Activated T-cell treated with anti-CD3 and anti-CD28 coated beads for 1 hour (primary cell): ENCODE data around the gene SCD5.

Experiments
- DNase-seq: peaks from one replicate; pipeline ENCODE4 v3.0.0-alpha.2; 2020; ENCODE audit warnings: low read depth

Gene SCD5

GRCh38 chr4:82726596-82726995 is 72.0 kb downstream of the SCD5 start:
- DNase-seq, result no peak

GRCh38 chr4:82721819-82722423 is 76.7 kb downstream of the SCD5 start:
- no peak for DNase-seq

GRCh38 chr4:82718162-82718940 is 80.2 kb downstream of the SCD5 start:
- DNase-seq, result no peak

GRCh38 chr4:82715731-82716617 is 82.6 kb downstream of the SCD5 start:
- DNase-seq, result no peak

- no peak for DNase-seq
These were observed 84.7 kb downstream of the SCD5 start for GRCh38 chr4:82713856-82714255.

- DNase-seq, result no peak
These were observed 86.0 kb downstream of the SCD5 start for GRCh38 chr4:82712561-82712960.

- no peak for DNase-seq
These were observed 87.3 kb downstream of the SCD5 start for GRCh38 chr4:82711158-82711785.

- DNase-seq, result no peak
These were observed 88.2 kb downstream of the SCD5 start for GRCh38 chr4:82710197-82710929.

- no peak for DNase-seq
These were observed 89.6 kb downstream of the SCD5 start for GRCh38 chr4:82708982-82709381.

- no peak for DNase-seq
These were observed 92.1 kb downstream of the SCD5 start for GRCh38 chr4:82706349-82707000.

GRCh38 chr4:82705928-82706300 is 92.7 kb downstream of the SCD5 start:
- no peak for DNase-seq

GRCh38 chr4:82705169-82705927 is 93.2 kb downstream of the SCD5 start:
- DNase-seq, result no peak

- no peak for DNase-seq
These were observed 94.4 kb downstream of the SCD5 start for GRCh38 chr4:82704156-82704555.

GRCh38 chr4:82698412-82698811 is 100.2 kb downstream of the SCD5 start:
- no peak for DNase-seq

- no peak for DNase-seq
These were observed 101.0 kb downstream of the SCD5 start for GRCh38 chr4:82697561-82697960.

GRCh38 chr4:82696117-82696860 is 102.3 kb downstream of the SCD5 start:
- DNase-seq, result no peak

GRCh38 chr4:82694892-82695291 is 103.7 kb downstream of the SCD5 start:
- DNase-seq, result no peak

- DNase-seq, result no peak
These were observed 104.5 kb downstream of the SCD5 start for GRCh38 chr4:82694046-82694445.

- DNase-seq, result no peak
These were observed 106.4 kb downstream of the SCD5 start for GRCh38 chr4:82692101-82692780.
